Fibroblast of lung (primary cell): ENCODE results near the gene CHRM1. TPM values are rescaled to one million over a fixed set of nuclear protein-coding genes. Genes with fewer than 3 reads are reported as not detected.

ENCODE experiments used
- DNase-seq, 2 donors: peaks; one replicate each; pipeline versions ENCODE4 v3.0.0 to v3.0.0-alpha.2; 2010; ENCODE audit warnings: low read depth in 2 of 2
- H2AFZ ChIP-seq: 2 replicates; pipeline ENCODE4 v1.5.1; 2012; ENCODE audit warnings: low read length, control low read depth, inconsistent platforms
- H3K27ac ChIP-seq: 2 replicates; pipeline ENCODE4 v1.5.1; 2011; ENCODE audit warnings: low read length, control low read depth; ENCODE audit not compliant: insufficient read depth
- H3K27me3 ChIP-seq: 2 replicates; pipeline ENCODE4 v1.5.1; 2011; ENCODE audit warnings: mild to moderate bottlenecking, low read length; ENCODE audit not compliant: control insufficient read depth, insufficient read depth
- H3K36me3 ChIP-seq: 2 replicates; pipeline ENCODE4 v1.5.1; 2011; ENCODE audit warnings: low read length; ENCODE audit not compliant: control insufficient read depth, insufficient read depth
- H3K4me1 ChIP-seq: 2 replicates; pipeline ENCODE4 v1.5.1; 2011; ENCODE audit warnings: low read length; ENCODE audit not compliant: control insufficient read depth, insufficient read depth; ENCODE audit errors: extremely low read depth
- H3K4me2 ChIP-seq: 2 replicates; pipeline ENCODE4 v1.5.1; 2011; ENCODE audit warnings: low read length, control low read depth; ENCODE audit not compliant: insufficient read depth; ENCODE audit errors: extremely low read depth
- H3K4me3 ChIP-seq, 4 experiments: fragments of 200-600 bp in 1 of 4; sonication (generic) in 1 of 4; replicated peaks in 1 of 4; 2 replicates each; pipeline ENCODE4 v1.5.1; 2011 to 2016; ENCODE audit warnings: low read length in 4 of 4, low read depth in 3 of 4, mild to moderate bottlenecking in 3 of 4, control low read depth in 2 of 4, inconsistent platforms in 1 of 4, mixed read lengths in 1 of 4; ENCODE audit not compliant: insufficient read depth in 1 of 4; ENCODE audit errors: control extremely low read depth in 1 of 4
- H3K79me2 ChIP-seq: 2 replicates; pipeline ENCODE4 v1.5.1; 2012; ENCODE audit warnings: mild to moderate bottlenecking, low read length, inconsistent platforms; ENCODE audit not compliant: control insufficient read depth, insufficient read depth
- H3K9ac ChIP-seq: 2 replicates; pipeline ENCODE4 v1.5.1; 2011; ENCODE audit warnings: mild to moderate bottlenecking, low read length, control low read depth; ENCODE audit not compliant: insufficient read depth
- H3K9me3 ChIP-seq: 2 replicates; pipeline ENCODE4 v1.5.1; 2012; ENCODE audit warnings: low read depth, low read length; ENCODE audit not compliant: control insufficient read depth, insufficient read depth
- H4K20me1 ChIP-seq: 2 replicates; pipeline ENCODE4 v1.5.1; 2011; ENCODE audit warnings: low read length; ENCODE audit not compliant: control insufficient read depth, insufficient read depth; ENCODE audit errors: extremely low read depth
- EZH2 ChIP-seq: IDR thresholded peaks from 2 replicates; pipeline ENCODE4 v1.5.1; 2012; ENCODE audit warnings: low read length, control low read depth, mild to moderate bottlenecking; ENCODE audit errors: missing control alignments
- polyA plus RNA-seq, 2 donors: library from polyadenylated mRNA; depleted of rRNA in 1 of 2; stranded (reverse) in 1 of 2; unstranded in 1 of 2; fragments of >200 nt; gene quantifications; 2 replicates each; pipeline ENCODE4 v1.2.1, GENCODE V29; 2011 to 2012; ENCODE audit warnings: missing spikeins in 1 of 2
- total RNA-seq: library from RNA; depleted of rRNA; stranded (reverse); fragments of >200 nt; gene quantifications from 2 replicates; pipeline ENCODE4 v1.2.1, GENCODE V29; 2014
- TF ChIP-seq, protein P1 (sequence below), 2 donors: IDR thresholded peaks in 1 of 2; conservative IDR thresholded peaks in 1 of 2; 1 replicate in 1 of 2; 2 replicates in 1 of 2; pipeline ENCODE4 v1.5.1; 2011 to 2012; ENCODE audit warnings: low read length in 2 of 2, control low read depth in 1 of 2, inconsistent platforms in 1 of 2, low read depth in 1 of 2, mild to moderate bottlenecking in 1 of 2

CHRM1 gene
- total and polyA plus RNA-seq, 2 donors (not counting 1 experiment from before 2014, with no cell fraction given), result not detected

DNA sequence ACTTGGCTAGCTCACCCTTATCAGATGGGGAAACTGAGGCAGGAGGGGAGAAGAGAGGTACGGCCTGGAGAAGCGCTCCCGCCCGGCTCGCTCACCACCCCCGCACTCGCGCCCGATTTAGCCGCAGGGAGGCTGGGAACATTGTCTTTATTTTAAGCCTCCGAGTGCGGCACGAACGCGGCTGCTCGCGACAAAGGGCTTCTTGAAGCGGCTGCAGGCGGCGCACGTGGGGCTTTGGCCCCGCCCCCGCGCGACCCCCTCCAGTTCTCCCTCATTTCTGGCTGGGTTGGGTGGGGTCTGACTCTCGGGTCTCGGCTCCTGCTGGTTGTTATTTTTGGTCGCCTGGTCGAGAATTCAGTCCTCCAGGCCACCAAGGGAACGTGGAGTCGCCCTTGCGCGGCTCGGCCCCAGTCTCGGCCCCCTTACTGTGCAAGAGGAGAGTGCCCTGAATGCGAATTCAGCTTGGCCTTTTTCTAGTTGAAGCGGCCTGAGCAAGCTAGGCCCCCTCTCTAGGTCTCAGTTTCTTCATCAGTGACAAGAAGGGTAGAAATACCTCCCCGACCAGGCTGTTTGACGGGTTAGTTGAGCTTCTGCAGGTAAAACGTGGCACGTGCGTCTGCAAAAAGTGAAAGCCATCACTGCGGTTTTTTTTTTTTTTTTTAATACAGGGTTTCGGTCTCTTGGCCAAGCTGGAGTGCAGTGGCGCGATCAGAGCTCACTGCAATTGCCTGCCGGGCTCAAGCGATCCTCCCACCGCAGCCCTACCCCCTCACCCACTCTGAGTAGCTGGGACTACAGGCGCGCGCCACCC, 2.6 kb upstream of the CHRM1 start:
- no peak for DNase-seq
- H3K27me3 ChIP-seq, result peaks cover 56% of the 10 kb centered on the region

DNA sequence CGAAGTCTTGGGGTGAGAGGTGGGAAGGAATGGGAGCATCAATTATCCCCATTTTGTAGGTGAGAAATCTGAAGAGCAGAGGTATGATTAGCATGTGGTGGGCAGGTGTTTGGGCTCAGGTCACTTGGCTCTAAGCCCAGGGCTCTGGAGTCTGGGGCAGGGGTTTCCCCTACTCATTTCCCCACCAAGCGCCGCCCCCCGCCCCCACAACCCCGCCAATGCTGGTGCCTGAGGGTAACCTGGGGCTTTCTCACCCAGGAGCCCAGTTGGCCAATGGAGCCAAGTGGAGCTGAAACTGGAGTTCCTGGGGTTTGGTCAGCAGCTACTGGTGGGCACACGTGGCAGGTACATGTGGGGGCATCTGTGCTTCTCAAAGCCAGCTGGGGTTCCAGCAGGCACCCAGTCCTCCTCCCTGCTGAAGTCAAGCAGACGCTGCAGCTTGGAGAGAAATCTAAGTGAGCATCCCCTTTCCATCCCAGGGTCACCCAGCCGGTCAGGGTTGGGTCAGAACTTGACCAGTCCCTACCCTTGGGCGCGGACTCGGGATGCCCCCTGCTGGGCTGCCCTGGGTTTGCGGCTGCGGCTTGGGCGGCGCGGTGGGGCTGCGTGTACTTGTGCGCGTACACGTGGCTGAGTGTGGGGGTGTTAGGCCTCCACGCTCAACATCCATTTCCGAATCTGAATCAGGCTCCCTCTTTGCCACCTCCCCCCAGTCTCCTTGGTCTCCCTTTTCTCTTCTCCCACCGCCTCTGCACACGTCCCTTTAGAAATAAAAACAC, 1.7 kb upstream of the CHRM1 start:
- peaks cover 3% of the 10 kb centered on the region for H3K4me1 ChIP-seq
- TF ChIP-seq, protein P1, sequence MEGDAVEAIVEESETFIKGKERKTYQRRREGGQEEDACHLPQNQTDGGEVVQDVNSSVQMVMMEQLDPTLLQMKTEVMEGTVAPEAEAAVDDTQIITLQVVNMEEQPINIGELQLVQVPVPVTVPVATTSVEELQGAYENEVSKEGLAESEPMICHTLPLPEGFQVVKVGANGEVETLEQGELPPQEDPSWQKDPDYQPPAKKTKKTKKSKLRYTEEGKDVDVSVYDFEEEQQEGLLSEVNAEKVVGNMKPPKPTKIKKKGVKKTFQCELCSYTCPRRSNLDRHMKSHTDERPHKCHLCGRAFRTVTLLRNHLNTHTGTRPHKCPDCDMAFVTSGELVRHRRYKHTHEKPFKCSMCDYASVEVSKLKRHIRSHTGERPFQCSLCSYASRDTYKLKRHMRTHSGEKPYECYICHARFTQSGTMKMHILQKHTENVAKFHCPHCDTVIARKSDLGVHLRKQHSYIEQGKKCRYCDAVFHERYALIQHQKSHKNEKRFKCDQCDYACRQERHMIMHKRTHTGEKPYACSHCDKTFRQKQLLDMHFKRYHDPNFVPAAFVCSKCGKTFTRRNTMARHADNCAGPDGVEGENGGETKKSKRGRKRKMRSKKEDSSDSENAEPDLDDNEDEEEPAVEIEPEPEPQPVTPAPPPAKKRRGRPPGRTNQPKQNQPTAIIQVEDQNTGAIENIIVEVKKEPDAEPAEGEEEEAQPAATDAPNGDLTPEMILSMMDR (conservative IDR thresholded peaks at IDR 0.05 in 1 of 2, IDR thresholded peaks at IDR 0.05 in 1 of 2; ENCODE audit: low read depth in 1 of 2, low read length in 2 of 2), result peak; percentile 32 to 34
- TF ChIP-seq EZH2, result no peak
- H4K20me1 ChIP-seq, result no peaks in the 10 kb centered on the region
- H3K27me3 ChIP-seq, result peaks cover 57% of the 10 kb centered on the region
- DNase-seq, result no peak
- H3K36me3 ChIP-seq, result no peaks in the 10 kb centered on the region
- no peak overlapping the region for H2AFZ ChIP-seq
- H3K27ac ChIP-seq, result no peak overlapping the region
- peak overlapping the region in 1 of 4 experiments; percentile 27 for H3K4me3 ChIP-seq
- no peak overlapping the region for H3K9ac ChIP-seq
- no peaks in the 10 kb centered on the region for H3K79me2 ChIP-seq
- peak overlapping the region; percentile 71 for H3K4me2 ChIP-seq
- no peaks in the 10 kb centered on the region for H3K9me3 ChIP-seq

More for the DNA sequence above, 2.6 kb upstream of the CHRM1 start:
- H3K9me3 ChIP-seq, result no peaks in the 10 kb centered on the region
- H3K4me3 ChIP-seq, result peak overlapping the region in 3 of 4 experiments; percentile 7 to 27 (median 21)
- H3K4me2 ChIP-seq, result peak overlapping the region; percentile 71
- no peaks in the 10 kb centered on the region for H3K79me2 ChIP-seq
- H2AFZ ChIP-seq, result no peak overlapping the region
- H3K9ac ChIP-seq, result no peak overlapping the region
- no peaks in the 10 kb centered on the region for H4K20me1 ChIP-seq
- TF ChIP-seq, protein P1 (conservative IDR thresholded peaks at IDR 0.05 in 1 of 2, IDR thresholded peaks at IDR 0.05 in 1 of 2; ENCODE audit: low read depth in 1 of 2, low read length in 2 of 2), result no peak
- peak; percentile 89 for TF ChIP-seq EZH2
- H3K27ac ChIP-seq, result no peak overlapping the region
- H3K36me3 ChIP-seq, result no peaks in the 10 kb centered on the region
- H3K4me1 ChIP-seq, result peaks cover 3% of the 10 kb centered on the region

DNA sequence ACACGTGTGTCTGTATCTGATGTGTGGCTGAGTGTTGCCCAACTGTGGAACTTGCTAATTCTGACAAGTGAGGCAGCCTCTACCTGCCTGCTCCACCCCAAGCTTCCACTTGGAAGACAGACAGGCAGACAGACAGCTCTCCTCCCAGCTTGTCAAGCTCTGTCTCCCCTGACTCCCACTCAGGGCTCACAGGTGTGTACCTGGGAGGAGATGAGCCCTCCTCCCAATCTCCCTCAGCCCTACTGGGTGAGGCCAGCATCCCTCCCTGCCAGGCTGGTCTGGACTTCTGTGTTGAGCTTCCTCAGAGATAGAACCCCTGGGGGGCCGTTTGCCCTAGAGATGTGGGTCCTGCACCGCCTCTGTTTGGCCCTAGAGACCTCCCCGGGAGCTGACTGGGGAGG, 1.0 kb upstream of the CHRM1 start:
- peaks cover 51% of the 10 kb centered on the region for H3K27me3 ChIP-seq
- H3K36me3 ChIP-seq, result no peaks in the 10 kb centered on the region
- no peak overlapping the region for H2AFZ ChIP-seq
- H4K20me1 ChIP-seq, result no peaks in the 10 kb centered on the region
- TF ChIP-seq EZH2, result peak; percentile 74
- TF ChIP-seq, protein P1 (conservative IDR thresholded peaks at IDR 0.05 in 1 of 2, IDR thresholded peaks at IDR 0.05 in 1 of 2; ENCODE audit: low read depth in 1 of 2, low read length in 2 of 2), result no peak
- DNase-seq, result no peak
- H3K4me2 ChIP-seq, result no peak overlapping the region
- H3K9ac ChIP-seq, result no peak overlapping the region
- no peak overlapping the region for H3K4me3 ChIP-seq
- peaks cover 3% of the 10 kb centered on the region for H3K4me1 ChIP-seq
- H3K79me2 ChIP-seq, result no peaks in the 10 kb centered on the region
- H3K9me3 ChIP-seq, result no peaks in the 10 kb centered on the region
- no peak overlapping the region for H3K27ac ChIP-seq
